K562 (cell line): ENCODE data around the gene PRKG1. TPM values are rescaled to one million over a fixed set of nuclear protein-coding genes. Genes with fewer than 3 reads are reported as not detected.

Experiments used
- CAMTA2 ChIP-seq: fragments of 250-450 bp; sonication (Bioruptor Pico); conservative IDR thresholded peaks from 2 replicates; pipeline ENCODE4 v1.5.1; 2022
- CEBPB ChIP-seq: fragments of 450-650 bp; IDR thresholded peaks from 2 replicates; pipeline ENCODE4 v1.6.1; 2016; ENCODE audit warnings: missing genetic modification characterization, missing compliant biosample characterization
- CHD4 ChIP-seq: fragments of 200-600 bp; sonication (generic); IDR thresholded peaks from 3 replicates; pipeline ENCODE4 v1.6.1; 2012; ENCODE audit warnings: low read depth, mild to moderate bottlenecking, mixed read lengths, low read length, inconsistent platforms; ENCODE audit not compliant: insufficient read depth, insufficient replicate concordance, poor library complexity, severe bottlenecking
- GMEB1 ChIP-seq: fragments of 250-450 bp; sonication (Bioruptor Pico); IDR thresholded peaks from 2 replicates; pipeline ENCODE4 v1.4.0; 2020; ENCODE audit warnings: mild to moderate bottlenecking
- NCOA4 ChIP-seq: fragments of 450-650 bp; IDR thresholded peaks from 2 replicates; pipeline ENCODE4 v1.6.1; 2018; ENCODE audit warnings: mild to moderate bottlenecking; ENCODE audit not compliant: partially characterized antibody
- SETDB1 ChIP-seq: IDR thresholded peaks from one replicate; pipeline ENCODE4 v1.6.1; 2012; ENCODE audit warnings: low read length, control low read depth, inconsistent platforms
- SMAD2 ChIP-seq: fragments of 150-350 bp; IDR thresholded peaks from 2 replicates; pipeline ENCODE4 v1.6.1; 2014; ENCODE audit warnings: low read depth, mild to moderate bottlenecking, low read length
- SREBF1 ChIP-seq: fragments of 150-350 bp; IDR thresholded peaks from 2 replicates; pipeline ENCODE4 v1.6.1; 2014; ENCODE audit warnings: antibody characterized with exemption, low read depth, low read length, borderline replicate concordance
- STAT5A ChIP-seq: IDR thresholded peaks from 2 replicates; pipeline ENCODE4 v1.6.1; 2012; ENCODE audit warnings: low read length, inconsistent platforms, borderline replicate concordance
- ZNF311 ChIP-seq: fragments of 250-450 bp; sonication (Bioruptor Pico); IDR thresholded peaks from 2 replicates; pipeline ENCODE4 v1.4.0; 2020; ENCODE audit warnings: mild to moderate bottlenecking, moderate library complexity
- ZNF384 ChIP-seq: IDR thresholded peaks from 2 replicates; pipeline ENCODE4 v1.6.1; 2012; ENCODE audit warnings: low read depth, low read length, improper control_type of control experiment
- ZNF592 ChIP-seq: fragments of 450-650 bp; IDR thresholded peaks from 2 replicates; pipeline ENCODE4 v1.6.1; 2017; ENCODE audit warnings: antibody characterized with exemption, mild to moderate bottlenecking
- ZNF668 ChIP-seq: fragments of 250-450 bp; sonication (Bioruptor Pico); IDR thresholded peaks from 2 replicates; pipeline ENCODE4 v1.8.0; 2022; ENCODE audit warnings: mild to moderate bottlenecking, inconsistent platforms
- ZNF717 ChIP-seq: fragments of 250-450 bp; sonication (Bioruptor Pico); IDR thresholded peaks from 2 replicates; pipeline ENCODE4 v1.5.0; 2021
- polyA plus RNA-seq, 8 experiments: library from polyadenylated mRNA; depleted of rRNA in 4 of 8; stranded (reverse) in 5 of 8; unstranded in 3 of 8; fragments of >200 nt; fragmentation: Nextera tagmentation in 2 of 8; fragmentation: Illumina TruSeq in 1 of 8; extraction: Ambion mirVana in 2 of 8; extraction: Trizol in 1 of 8; gene quantifications; 2 replicates each; pipeline versions ENCODE4 v1.2.1 to v1.2.3, GENCODE V29; 2011 to 2014; ENCODE audit warnings: inconsistent platforms in 1 of 8, missing spikeins in 1 of 8
- total RNA-seq, 7 experiments: library from RNA; depleted of rRNA in 6 of 7; stranded (reverse); fragments of >200 nt in 6 of 7; fragmentation: Illumina TruSeq in 2 of 7; extraction: Trizol in 2 of 7; gene quantifications; 2 replicates each; pipeline versions ENCODE4 v1.2.1 to v1.2.3, GENCODE V29; 2011 to 2021; ENCODE audit warnings: low replicate concordance in 1 of 7
- TF ChIP-seq, protein P1 (sequence below): fragments of 450-650 bp; conservative IDR thresholded peaks from 2 replicates; pipeline ENCODE4 v1.6.1; 2016; ENCODE audit warnings: missing genetic modification characterization, low read depth, mild to moderate bottlenecking, missing compliant biosample characterization, moderate library complexity
- TF ChIP-seq, protein P2 (sequence below): sonication (generic); formaldehyde crosslinking; IDR thresholded peaks from 2 replicates; pipeline ENCODE4 v1.8.0; 2022; ENCODE audit warnings: missing genetic modification reagents, mild to moderate bottlenecking, borderline replicate concordance
- TF ChIP-seq, protein P3 (sequence below): sonication (generic); formaldehyde crosslinking; IDR thresholded peaks from 2 replicates; pipeline ENCODE4 v1.9.0; 2022; ENCODE audit warnings: mild to moderate bottlenecking, missing genetic modification reagents

The PRKG1 gene
- total and polyA plus RNA-seq, 9 of the 15 experiments (the other 6 are each of a cell fraction or from before 2014, with no cell fraction given): 0.22 TPM; not detected in 8

GRCh38 chr10:51699475-51700227, 625.4 kb downstream of the PRKG1 start, which contains the start of gene CSTF2T (continued):
- peak; percentile 89 for TF ChIP-seq ZNF592
- TF ChIP-seq SETDB1: no peak
- TF ChIP-seq STAT5A: no peak
- TF ChIP-seq SREBF1: 0 out of 2 replicates have a peak, but pooled peaks have one; percentile 19
- TF ChIP-seq, protein P1, sequence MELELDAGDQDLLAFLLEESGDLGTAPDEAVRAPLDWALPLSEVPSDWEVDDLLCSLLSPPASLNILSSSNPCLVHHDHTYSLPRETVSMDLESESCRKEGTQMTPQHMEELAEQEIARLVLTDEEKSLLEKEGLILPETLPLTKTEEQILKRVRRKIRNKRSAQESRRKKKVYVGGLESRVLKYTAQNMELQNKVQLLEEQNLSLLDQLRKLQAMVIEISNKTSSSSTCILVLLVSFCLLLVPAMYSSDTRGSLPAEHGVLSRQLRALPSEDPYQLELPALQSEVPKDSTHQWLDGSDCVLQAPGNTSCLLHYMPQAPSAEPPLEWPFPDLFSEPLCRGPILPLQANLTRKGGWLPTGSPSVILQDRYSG (tag): peak; percentile 55
- TF ChIP-seq GMEB1 (CRISPR knock-in tag): peak; percentile 65
- no peak for TF ChIP-seq NCOA4
- TF ChIP-seq ZNF384: no peak
- no peak; the same call in 1 of the 2 replicates for TF ChIP-seq ZNF311
- no peak for TF ChIP-seq ZNF717
- TF ChIP-seq CHD4: no peak
- no peak for TF ChIP-seq SMAD2
- TF ChIP-seq, protein P2, sequence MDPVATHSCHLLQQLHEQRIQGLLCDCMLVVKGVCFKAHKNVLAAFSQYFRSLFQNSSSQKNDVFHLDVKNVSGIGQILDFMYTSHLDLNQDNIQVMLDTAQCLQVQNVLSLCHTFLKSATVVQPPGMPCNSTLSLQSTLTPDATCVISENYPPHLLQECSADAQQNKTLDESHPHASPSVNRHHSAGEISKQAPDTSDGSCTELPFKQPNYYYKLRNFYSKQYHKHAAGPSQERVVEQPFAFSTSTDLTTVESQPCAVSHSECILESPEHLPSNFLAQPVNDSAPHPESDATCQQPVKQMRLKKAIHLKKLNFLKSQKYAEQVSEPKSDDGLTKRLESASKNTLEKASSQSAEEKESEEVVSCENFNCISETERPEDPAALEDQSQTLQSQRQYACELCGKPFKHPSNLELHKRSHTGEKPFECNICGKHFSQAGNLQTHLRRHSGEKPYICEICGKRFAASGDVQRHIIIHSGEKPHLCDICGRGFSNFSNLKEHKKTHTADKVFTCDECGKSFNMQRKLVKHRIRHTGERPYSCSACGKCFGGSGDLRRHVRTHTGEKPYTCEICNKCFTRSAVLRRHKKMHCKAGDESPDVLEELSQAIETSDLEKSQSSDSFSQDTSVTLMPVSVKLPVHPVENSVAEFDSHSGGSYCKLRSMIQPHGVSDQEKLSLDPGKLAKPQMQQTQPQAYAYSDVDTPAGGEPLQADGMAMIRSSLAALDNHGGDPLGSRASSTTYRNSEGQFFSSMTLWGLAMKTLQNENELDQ (CRISPR knock-in tag): 0 out of 2 replicates have a peak, but pooled peaks have one; percentile 43
- TF ChIP-seq CEBPB: no peak
- TF ChIP-seq, protein P3, sequence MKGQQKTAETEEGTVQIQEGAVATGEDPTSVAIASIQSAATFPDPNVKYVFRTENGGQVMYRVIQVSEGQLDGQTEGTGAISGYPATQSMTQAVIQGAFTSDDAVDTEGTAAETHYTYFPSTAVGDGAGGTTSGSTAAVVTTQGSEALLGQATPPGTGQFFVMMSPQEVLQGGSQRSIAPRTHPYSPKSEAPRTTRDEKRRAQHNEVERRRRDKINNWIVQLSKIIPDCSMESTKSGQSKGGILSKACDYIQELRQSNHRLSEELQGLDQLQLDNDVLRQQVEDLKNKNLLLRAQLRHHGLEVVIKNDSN (CRISPR knock-in tag): no peak
- 0 out of 2 replicates have a peak, but pooled peaks have one; percentile 44 for TF ChIP-seq ZNF668 (CRISPR knock-in tag)
- TF ChIP-seq CAMTA2 (CRISPR knock-in tag): no peak
